NCI-H345 (cell line): Measurements from ENCODE around the gene ERCC2.
"Not testable (repeated sequence)": the region's sequence is repeated elsewhere in the genome, so short reads cannot be mapped to it uniquely, and the experiment has no call there.

Experiments used
- DNase-seq: peaks from one replicate; lab custom pipeline; 2025; lab: John Stamatoyannopoulos, UW

Gene ERCC2

DNA sequence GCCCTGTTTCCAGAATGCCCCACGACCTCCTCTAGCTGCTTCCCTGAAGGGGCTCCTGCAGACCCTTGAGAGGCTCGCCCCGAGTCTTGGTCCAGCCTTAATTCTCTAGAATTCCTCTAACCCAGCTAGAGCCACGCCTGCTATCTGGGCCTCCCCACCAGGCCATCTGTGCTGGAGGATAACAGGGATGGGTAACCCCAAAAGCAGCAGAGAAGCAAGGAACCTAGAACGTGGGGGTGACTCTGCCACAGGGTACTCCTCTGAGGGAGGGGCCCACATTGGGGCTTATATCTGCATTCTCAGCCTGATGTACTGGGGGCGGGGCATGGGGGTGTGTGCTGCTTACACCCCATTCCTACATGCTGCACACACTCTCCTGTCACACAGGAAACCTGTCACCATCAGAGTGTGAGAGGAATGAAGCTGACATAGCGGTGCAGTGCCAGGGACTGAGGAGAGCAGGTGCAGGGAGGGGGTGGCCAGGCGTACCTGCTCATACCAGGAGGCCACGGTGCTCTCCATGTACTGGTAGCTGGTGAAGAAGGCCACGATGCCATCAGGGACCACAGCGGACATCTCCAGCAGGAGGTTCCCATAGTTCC lies 16.0 kb downstream of the ERCC2 start:
- DNase-seq: no peak

DNA sequence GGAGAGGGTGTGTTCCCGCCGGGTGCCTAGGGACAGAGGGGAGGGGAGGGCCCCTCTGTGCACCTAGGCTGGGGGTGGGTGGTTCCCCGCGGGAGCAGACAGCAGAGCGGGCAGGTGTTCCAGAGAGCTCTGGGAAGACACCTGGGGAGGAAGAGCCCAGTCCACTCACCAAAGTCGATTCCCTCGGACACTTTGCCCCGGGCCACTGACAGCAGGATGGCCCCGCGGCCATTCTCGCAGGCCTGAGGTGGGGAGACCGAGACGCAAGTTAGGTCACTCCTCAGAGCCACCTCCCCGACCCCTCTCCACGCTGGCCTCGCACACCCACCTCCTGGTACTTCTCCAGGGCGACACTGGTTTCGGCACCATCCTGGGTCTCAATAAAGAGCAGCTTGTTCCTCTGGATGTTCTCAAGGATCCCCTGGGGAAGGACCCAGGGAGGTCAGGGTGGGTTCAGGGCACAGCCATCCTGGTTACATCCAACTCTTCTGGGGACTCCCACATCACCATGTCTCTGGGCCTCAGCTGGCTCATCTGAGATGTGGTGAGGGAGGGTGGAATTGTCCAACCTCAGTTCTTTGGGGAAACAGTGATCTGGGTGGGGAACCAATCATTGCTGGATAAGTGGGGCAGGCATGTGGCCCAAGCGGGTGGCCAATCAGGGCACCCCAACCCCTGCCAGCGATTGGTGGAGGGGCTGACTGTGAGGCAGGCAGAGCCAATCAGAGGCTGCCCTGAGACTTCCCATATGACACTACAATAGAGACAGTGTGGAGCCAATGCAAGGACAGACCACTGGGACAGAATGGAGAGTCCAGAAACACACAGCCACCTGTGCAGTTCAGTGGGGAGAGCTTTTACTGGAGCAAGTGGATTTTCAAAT lies 17.2 kb downstream of the ERCC2 start:
- DNase-seq: no peak

DNA sequence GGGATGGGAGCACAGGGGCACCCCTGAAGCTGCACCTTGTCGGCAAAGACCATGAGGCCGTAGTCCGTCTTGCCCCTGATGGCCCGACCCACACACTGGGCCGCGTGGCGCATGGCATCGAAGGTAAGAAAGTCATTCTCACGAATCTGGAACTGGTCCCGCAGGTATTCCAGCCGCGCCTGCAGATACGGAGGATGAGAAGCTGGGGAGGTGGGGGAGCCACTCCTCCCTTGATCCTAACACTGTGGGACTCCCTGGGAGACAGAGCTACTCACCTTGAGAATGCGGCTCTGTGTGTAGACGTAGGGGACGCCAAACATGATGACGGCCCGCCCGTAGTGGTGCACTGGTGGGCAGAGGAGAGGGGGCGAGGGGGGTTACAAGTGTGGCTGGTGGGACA lies 17.9 kb downstream of the ERCC2 start:
- no peak for DNase-seq

DNA sequence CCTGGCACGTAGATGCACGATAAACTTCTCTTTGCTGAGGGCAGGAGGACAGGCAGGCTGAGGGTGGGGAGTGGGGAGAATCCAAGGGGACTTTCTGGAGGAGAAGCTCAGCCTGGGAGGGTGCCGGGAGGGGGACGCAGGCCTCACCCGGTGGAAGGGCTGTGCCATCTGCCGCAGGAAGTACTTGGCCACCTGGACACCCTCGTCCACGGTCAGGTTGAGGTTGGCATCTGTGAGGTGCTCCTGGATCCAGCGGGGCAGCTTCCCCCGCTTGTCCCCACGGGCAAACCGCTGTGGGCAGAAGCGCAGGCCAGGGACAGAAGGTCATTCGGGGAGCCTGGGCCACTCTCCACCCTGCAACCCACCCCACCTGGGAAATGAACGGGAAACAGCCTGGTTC lies 18.3 kb downstream of the ERCC2 start:
- no peak for DNase-seq

DNA sequence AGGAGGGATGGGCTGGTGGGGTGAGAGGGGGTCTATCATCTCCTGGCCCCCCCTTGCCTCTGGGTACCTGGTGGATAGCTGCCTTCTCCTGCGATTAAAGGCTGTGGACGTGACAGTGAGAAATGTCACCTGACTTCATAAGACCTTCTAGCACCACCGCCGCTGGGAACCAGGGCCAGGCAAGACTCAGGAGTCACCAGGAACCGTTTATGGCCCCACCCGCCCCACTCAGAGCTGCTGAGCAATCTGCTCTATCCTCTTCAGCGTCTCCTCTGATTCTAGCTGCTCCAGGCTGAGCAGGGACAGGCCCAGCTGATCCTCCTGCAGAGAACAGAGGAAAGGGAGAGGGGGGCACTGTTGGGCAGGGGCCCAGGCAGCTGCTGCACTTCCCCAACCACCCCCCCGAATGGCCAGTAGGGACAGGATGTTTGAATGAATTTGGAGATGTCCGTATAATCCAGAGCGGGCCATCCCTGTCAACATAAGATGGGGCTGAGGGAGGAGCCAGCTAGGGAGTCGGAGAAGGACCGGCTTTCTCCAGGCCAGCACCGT lies 18.9 kb downstream of the ERCC2 start:
- no peak for DNase-seq

DNA sequence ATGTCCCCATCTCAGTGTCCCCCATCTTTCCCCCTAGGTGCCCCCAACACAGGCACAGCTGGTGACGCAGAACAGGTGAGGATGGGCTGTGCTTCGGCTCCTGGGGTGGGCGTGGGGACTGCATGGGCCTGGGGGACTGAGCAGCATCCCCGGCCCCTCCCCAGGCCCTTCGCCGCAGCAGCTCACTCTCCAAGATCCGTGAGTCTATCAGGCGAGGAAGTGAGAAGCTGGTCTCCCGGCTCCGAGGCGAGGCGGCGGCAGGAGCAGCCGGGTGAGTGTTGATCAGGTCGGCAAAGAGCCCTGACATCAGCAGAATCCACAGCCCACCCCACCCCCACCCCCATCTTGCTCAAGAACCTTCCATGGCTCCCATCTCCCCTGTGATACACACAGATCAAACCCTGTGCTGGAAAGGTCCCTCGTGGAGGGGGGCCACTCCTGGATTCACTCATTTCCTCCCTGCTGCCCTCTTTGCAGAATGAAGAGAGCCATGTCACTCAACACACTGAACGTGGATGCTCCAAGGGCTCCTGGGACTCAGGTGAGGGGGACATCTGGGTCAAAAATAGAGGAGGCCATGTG lies 19.8 kb downstream of the ERCC2 start:
- no peak for DNase-seq

DNA sequence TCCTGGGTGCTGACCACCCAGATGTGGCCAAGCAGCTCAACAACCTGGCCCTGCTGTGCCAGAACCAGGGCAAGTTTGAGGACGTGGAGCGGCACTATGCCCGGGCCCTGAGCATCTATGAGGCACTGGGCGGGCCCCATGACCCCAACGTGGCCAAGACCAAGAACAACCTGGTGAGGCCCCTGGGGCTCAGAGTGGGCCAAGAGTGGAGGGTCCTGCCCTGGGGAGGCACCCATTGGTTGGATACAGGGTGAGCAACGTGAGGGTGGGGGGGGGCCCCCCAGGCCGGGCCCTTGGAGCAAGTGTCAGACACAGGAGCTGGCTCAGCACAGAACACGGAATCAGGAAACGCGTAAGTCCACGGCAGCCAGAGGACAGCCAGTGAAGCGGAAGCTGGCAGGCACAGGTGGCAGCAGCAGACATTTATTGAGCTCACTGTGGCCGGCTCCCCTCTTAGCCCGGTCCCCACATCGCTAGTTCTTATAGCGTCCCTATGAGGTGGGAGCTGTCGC lies 20.9 kb downstream of the ERCC2 start:
- DNase-seq: no peak

DNA sequence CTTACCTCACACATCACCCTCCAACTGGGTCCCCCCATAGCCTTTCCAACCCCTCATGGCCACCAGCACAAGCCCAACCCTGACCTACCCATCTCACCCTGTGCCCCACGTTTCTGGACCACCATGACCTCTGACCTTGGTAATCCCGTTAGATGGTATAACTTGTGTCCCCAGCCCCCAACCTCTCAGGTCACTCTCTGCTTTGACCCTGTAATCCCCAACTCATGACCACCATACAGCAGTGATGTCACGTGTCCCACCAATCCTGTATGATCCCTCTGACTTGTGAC lies 21.3 kb downstream of the ERCC2 start:
- no peak for DNase-seq

DNA sequence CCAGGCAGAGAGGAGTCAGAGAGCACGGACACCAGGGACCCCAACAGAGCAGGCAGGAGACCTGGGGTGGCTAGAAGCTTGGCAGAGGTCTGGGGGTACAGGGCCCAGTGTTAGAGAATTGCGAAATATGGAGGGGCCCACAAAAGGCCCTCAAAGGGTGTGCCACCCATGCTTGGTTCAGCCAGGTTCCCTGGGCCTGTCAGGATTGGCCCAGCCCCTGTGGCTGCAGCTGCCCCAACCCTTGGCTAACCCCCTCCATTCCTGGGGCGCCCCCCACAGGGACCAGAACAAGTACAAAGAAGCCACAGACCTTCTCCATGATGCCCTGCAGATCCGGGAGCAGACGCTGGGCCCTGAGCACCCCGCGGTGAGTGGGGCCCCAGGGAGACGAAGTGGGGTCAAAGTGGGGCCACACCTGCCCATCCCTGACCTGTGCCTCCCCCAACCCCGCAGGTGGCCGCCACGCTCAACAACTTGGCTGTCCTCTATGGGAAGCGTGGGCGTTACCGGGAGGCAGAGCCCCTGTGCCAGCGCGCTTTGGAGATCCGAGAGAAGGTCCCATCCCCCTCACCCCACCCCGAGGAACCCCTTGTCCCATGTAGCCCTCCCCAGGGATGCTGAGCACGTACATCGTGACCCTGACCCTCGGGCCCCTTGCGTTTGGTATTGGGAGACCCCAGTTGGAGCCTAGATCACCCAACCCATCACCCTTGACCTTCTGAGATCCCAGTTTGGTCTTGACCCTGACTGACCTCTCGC lies 21.8 kb downstream of the ERCC2 start:
- DNase-seq: no peak

DNA sequence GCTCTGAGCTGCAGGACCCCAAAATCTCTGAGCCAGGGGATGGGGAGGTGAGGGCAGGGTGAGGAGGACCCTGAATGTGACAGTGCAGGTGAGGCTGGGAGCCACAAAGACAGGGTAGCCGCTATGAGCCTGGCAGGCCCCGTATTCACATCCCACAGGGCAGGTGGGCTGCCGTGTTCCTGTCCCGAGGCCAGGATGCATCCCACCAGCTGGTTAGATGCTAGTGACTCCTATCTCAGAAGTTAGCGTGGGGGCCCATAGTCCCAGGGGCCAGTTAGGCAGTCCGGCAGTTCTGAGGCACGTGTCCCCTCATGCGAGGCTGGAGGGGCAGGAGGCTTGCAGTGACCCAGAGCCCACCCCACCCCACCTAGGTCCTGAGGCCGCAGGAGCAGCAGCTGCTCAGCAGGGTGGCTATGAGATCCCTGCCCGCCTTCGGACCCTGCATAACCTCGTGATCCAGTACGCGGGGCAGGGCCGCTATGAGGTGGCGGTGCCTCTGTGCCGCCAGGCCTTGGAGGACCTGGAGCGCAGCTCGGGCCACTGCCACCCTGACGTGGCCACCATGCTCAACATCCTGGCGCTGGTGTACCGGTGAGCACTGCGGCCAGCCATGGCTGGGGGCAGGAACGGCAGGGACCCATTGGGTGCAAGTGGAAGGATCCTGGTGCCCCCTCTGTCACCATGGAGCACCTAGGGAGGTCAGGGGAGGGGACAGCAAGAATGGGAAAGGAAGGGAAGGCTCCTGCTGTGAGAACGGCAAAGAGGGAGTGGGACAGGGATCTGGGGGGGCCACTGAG lies 22.6 kb downstream of the ERCC2 start:
- DNase-seq: no peak

DNA sequence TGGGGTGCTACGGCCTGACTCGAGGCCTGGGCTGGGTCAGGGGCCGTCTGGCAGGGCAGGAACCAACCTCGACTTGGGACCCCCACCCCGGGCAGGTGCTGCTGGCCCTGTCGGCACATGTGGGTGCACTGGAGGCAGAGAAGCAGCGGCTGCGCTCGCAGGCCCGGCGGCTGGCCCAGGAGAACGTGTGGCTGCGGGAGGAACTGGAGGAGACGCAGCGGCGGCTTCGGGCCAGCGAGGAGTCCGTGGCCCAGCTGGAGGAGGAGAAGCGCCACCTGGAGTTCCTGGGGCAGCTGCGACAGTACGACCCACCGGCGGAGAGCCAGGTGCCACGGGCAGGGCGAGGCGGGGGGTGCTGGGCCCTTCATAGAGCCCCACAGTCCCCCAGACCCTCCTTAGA lies 23.9 kb downstream of the ERCC2 start:
- no peak for DNase-seq

DNA sequence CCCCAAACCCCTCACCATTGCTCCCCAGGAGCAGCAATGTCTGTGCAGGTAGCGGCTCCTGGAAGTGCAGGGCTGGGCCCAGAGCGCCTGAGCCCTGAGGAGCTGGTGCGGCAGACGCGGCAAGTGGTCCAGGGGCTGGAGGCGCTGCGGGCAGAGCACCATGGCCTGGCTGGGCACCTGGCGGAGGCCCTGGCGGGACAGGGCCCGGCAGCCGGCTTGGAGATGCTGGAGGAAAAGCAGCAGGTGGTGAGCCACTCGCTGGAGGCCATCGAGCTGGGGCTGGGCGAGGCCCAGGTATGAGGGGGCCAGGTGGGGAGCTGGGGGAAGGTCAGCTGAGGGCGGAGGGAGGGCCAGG lies 24.9 kb downstream of the ERCC2 start:
- DNase-seq: no peak

DNA sequence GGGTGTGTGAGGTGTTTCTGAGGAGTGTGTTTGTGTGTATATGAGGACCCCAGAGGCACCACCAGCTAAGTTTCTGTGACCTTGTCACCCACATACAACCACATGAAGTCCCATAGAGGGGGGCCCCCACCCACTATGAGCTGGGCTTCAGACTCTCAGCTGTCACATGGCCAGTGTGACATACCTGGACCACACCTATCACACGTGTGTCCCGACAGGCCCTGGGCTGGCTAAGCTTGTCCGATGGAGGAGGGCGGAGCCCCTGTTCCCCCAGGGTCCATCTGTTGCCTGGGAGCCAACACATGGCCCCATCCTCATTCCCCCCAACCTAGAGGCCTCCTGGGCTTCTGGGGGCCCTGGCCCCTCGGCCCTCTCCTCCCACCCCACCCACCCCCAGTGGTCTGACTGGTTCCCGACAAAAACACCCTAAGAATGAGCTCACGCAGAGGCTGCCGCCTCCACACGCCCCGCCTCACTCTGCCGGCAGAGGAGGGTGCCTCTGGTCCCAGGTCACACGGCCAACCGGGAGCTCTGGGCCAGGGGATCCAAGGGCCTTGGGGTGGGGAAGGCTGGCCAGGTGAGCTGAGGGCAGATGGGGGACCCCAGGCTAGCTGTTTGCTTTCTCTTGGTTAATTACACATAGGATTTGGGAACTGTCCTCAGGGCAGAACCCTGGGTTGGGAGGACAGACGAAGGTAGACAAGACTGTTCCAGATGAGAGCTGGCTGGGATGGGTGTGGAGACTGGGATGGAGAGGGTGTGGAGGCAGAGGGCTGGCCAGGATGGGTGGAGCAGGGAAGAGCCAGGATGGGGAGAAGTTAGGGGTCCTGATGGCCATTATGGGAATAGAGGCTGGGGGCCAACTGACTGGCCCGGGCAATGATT lies 25.5 kb downstream of the ERCC2 start:
- DNase-seq: no peak

DNA sequence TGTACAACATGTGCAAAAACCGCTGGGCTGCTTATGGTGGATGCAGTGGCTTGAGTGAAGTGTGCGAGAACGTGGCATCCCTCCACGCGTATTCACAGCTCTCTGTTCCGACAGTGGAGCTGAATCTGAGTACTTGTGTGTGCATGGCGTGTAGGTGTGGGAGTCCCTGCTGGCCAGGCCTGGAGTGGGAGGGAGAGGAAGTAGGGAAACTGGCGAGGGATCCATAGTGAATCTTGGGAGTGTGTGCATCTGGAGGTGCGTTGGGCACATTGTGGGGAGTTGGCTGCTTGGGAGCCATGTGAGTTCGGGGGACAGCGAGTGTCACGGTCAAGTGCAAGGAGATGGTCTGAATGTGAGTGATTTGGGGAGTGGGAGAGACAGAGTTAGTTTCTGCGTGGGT lies 27.5 kb downstream of the ERCC2 start:
- no peak for DNase-seq

DNA sequence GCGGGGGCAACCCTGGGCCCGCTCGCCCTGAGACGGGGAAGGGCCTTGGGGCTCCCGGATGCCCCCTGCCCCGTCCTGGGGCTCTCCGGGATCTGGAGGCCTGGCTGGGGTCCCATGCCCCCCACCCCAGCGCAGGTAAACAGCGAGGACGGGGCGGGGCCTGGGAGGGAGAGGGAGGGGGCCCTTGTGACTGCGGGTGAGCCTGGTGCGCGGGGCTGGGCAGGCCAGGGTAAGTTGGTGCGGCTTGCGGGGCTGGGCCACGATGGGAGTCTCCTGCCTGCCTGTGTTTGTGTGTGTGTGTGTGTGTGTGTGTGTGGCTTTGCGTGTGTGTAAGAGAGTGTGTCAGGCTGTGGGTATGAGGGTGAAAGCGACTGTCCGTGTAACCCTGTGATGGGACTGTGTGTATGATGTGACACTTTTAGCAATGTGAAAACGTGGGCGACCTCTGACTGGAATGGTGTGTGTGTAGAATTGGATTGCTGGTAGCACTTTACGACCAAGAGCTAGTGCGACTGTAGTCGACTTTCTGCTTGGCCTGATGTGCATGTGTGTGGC lies 29.4 kb downstream of the ERCC2 start:
- DNase-seq: no peak

DNA sequence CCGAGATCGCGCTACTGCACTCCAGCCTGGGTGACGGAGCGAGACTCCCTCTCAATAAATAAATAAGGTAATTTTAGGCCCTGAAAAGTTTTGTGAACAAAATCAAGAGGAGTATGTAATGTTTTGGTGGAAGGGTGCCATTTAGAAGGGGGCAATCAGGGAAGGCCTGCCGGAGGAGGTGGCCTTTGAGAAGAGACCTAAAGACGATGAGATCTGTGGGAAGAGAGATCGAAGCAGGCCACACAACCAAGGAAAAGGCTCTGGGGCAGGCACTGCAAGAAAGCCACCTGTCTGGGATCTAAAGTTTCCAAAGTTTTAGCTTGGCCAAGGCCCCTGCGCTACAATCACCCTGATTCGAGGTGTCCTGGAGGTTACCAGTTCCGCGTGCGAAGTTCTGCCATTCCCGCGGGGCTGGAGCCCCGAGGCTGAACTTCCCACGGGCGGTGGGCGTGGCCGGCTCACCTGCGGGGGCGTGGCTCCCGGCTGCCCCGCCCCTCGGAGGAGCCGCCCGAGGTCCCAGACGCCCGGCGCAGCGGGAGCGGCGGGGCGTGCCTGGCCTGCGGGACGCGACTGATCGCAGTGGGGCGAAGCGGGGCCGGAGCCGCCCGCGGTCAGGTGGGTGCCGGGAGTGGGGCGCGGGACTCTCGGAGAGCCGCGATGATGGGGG lies 30.0 kb downstream of the ERCC2 start, which contains the start of gene KLC3:
TSS of gene KLC3 (plus strand) at position 519 of the 667 bp plus-strand sequence. CDS start 4,792 bp downstream, outside the sequence.
- DNase-seq: peak; percentile 49

DNA sequence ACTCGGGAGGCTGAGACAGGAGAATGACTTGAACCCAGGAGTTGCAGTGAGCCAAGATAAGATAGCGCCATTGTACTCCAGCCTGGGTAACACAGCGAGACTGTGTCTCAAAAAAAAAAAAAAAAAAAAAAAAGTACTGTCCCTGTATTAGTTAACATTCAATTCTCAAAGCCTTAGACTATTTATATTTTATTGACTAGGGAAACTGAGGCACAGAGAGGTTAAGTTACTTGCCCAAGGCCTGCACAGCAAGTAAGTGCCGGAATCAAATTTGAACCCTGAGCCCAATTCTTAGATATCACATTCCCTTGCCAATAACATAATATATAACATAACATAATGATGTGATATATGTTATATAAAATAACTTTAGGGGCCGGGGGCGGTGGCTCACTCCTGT lies 30.7 kb downstream of the ERCC2 start:
- no peak for DNase-seq

DNA sequence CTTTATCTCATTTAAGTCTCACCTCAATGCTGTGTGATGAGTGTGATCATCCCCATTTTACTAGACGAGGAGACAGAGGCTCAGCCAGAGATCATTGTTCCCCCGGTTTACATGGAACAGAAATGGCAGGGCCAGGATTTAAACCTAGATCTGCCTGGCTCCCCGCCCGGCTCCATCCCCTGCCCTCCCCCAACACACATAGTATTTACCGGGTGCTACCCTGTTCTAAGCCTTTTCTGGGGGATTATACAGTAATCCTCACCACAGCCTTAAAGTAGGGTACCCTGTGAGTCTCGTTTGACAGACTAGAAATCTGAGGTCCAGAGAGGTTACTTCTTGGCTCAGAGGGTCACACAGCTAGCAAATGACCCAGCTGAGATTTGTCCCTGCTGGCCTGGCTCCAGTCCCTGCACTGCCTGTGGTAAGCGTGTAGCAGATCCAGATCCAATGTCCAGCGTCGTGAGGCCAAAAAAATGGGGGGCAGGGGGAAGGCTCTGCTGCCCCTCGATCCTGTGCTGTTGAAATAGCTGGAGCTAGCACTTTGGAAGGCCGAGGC lies 33.6 kb downstream of the ERCC2 start:
- no peak for DNase-seq

DNA sequence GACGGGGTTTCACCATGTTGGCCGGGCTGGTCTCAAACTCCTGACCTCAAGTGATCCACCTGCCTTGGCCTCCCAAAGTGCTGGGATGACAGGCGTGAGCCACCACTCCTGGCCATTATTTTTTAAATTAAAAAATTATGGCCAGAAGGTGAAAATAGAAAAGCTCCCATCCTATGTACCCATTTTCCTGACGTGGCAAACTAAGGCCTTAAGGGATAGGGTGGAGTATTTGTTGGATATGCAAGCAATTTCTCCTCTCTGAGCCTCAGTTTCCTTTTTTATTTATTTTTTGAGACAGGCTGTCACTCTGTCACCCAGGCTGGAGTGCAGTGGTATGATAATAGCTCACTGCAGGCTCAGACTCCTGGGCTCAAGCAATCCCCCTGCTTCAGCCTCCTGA lies 35.5 kb downstream of the ERCC2 start:
- not testable (repeated sequence) for DNase-seq
